Subcutaneous adipose tissue (tissue), 4 donors: ENCODE results near the gene C2CD3. TPM values are rescaled to one million over a fixed set of nuclear protein-coding genes. Genes with fewer than 3 reads are reported as not detected.

ENCODE experiments used
- total RNA-seq, 4 donors: library from RNA; depleted of rRNA; stranded (reverse); fragments of >200 nt; gene quantifications; one replicate each; pipeline ENCODE4 v1.1.0, GENCODE V29; 2016
- TF ChIP-seq, protein P1 (sequence below): fragments of 450-650 bp; IDR thresholded peaks from one replicate; pipeline ENCODE4 v1.5.1; 2016; ENCODE audit warnings: low read depth, mild to moderate bottlenecking, control low read depth, antibody characterized with exemption, moderate library complexity

Gene C2CD3
- total RNA-seq, 4 donors from 2014 or later, result 15.6 to 33.8 (median 17.5) TPM

DNA sequence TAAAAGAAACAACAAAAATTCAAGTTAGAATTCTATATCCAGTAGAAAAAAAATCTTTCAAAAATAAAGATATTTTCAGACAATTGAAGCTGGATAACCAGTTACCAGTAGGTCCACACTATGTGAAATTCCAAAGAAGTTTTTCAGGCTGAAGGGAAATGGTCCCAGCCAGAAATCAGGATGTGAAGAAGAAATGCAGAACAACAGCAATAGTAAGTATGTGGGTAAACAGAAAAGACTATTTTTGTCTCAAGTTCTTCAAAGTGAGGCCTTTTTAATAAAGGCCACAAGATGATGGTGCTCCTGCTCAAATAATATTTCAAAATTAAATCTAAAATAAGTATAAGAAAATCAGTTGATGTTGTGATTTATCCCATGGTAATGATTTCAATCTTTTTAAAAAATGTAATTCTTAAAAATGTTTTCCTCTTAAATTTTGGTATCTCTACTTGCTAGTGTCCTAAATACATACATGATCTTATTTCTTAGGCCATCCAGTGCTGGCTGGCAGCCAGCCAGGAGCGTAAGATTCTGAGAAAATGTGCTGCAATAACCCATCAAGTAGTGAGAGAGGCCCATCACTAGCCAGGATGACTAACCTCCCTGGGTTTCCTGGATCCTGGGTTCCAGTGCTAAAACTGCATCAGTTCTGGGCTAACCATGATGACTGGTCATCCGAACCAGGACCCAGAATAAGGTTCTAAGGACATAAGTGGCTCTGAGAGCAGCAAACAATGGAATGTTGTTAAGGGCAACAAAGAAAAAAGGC is 146.4 kb downstream of the C2CD3 start:
- TF ChIP-seq, protein P1, sequence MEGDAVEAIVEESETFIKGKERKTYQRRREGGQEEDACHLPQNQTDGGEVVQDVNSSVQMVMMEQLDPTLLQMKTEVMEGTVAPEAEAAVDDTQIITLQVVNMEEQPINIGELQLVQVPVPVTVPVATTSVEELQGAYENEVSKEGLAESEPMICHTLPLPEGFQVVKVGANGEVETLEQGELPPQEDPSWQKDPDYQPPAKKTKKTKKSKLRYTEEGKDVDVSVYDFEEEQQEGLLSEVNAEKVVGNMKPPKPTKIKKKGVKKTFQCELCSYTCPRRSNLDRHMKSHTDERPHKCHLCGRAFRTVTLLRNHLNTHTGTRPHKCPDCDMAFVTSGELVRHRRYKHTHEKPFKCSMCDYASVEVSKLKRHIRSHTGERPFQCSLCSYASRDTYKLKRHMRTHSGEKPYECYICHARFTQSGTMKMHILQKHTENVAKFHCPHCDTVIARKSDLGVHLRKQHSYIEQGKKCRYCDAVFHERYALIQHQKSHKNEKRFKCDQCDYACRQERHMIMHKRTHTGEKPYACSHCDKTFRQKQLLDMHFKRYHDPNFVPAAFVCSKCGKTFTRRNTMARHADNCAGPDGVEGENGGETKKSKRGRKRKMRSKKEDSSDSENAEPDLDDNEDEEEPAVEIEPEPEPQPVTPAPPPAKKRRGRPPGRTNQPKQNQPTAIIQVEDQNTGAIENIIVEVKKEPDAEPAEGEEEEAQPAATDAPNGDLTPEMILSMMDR, result no peak

DNA sequence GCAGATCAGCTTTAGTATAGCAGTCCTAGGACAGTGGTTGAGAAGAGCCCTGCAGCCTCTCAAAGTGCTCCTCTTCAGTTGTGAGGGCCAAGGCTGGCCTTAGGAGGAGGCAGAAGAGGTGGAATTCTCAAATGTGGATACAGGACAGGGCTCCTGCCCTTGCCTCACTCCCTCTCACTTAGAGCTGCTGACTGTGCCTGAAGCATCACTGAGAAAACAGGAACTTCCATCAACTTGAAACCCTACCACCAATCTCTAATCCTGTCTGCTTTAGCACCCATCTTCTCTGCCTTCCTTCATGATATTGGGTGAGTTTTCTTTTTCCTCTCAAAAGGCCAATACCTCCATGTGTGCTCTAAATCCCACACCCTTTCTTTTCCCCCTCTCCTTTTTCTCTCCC is 147.5 kb downstream of the C2CD3 start:
- TF ChIP-seq, protein P1, result no peak

DNA sequence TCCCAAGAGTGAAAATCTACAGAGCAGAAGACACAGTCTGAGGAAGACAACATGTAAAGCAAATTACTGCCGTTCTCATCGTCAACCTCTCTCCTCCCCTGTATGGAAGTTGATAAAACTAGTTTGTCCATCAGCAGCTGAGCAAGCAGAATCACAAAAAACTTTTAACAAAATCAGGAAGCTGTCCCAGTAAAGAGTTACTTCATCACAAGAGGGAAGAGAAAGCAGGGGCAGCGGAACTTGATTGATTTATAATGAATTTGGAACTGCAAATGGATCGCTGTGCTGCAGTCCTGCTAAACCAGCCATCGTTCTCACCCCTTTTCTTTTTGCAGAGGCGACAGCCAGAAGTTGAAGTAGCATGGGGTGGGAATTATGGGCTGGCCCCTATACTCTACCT is 148.3 kb downstream of the C2CD3 start:
- TF ChIP-seq, protein P1, result no peak

DNA sequence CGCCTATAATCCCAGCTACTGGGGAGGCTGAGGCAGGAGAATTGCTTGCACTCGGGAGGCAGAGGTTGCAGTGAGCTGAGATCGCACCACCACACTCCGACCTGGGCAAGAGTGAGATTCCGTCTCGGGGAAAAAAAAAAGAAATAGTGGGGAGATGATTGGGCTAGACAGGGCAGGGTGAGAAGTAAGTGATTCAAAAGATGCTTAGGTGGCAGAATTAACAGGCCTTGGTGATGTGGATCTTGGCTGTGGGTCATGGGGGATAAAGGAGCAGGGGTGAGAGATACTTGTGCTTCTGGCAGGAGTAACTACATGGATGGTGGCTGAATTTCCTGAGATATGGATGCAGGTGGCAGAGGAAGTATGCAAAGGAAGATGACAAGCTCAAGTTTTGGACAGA is 148.8 kb downstream of the C2CD3 start:
- TF ChIP-seq, protein P1, result no peak

DNA sequence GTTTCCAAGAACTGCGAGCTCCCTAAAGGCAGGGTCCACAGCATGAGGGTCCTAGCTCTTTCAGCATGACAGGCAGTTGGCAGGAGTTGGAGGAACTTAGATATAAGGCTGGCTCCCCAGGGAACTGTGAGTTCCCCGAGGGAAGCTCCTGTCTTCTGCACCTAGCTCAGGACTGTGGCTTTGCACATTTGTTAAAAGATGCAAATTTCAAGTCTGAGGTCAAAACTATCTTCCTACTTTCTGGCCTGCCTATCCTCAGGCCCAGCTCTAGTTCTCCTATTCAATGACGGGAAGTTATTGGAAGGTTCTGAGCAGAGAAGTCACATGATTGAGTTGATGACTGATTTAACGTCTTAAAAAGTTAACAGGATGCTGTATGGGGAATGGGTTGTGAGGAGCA is 150.3 kb downstream of the C2CD3 start:
- TF ChIP-seq, protein P1, result no peak

DNA sequence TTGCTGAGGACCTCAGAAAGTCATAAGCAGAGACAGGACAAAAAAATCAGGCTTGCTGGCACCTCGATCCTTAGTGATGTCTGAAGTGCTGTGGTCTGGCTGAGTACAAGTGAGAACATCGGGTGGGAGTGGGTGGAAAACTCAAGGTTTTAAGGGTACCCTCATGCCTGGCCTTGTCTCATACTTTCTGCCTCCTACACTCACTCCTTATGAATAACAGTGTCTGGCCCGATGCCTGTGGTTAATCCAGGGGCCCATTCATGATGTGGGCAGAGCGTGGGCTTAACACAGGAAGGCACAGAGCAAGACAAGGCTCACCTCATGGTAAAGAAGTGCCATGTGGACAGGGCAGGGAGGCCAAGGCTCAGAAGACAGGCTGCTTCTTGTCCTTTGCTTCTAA is 150.9 kb downstream of the C2CD3 start:
- TF ChIP-seq, protein P1, result no peak

DNA sequence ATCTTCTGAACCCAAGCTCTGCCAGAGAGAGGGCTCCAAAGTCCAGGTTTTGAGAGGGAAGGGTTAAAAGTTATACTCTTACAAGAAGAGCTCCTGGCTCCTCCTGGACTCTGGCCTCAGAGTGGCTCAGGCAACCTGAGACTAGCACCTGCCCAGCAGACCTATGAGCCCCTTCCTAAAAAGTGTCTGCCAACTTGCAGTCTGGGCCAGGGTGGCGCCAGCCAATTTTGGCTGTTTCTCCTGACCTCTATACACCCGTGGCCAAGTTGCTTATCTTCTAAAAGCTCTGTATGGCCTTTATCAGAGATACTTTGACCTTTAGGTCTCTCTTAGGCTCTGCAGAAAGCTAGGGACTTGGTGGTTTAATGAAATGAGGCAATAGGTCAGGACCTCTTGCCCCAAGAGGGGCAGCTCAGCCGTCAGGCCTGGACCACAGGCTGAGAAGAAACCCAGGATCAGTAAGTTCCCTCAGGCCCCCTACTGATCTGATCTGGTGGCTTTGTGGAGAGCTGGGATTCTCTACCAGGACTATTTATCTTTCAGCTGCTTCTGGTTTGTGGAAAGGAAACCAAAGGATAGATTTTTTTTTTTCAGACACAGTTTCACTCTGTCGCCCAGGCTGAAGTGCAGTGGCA is 151.6 kb downstream of the C2CD3 start:
- TF ChIP-seq, protein P1, result no peak
